Smooth muscle cell (in vitro differentiated cells): Measurements from ENCODE around the gene NRAP. TPM values are rescaled to one million over a fixed set of nuclear protein-coding genes. Genes with fewer than 3 reads are reported as not detected.

Experiments
- DNase-seq: peaks from one replicate; lab custom pipeline; 2025; ENCODE audit not compliant: unreplicated experiment; lab: John Stamatoyannopoulos, UW
- H2AFZ ChIP-seq: fragments of 200-600 bp; sonication (generic); 2 replicates; pipeline ENCODE4 v1.6.0; 2016; ENCODE audit warnings: antibody characterized with exemption, low read depth, mild to moderate bottlenecking
- H3F3A ChIP-seq: fragments of 200-600 bp; sonication (generic); 2 replicates; pipeline ENCODE4 v1.6.0; 2017; ENCODE audit warnings: antibody characterized with exemption, low read depth
- H3K27ac ChIP-seq: fragments of 200-600 bp; sonication (generic); 2 replicates; pipeline ENCODE4 v1.5.1; 2016; ENCODE audit warnings: low read depth, mild to moderate bottlenecking
- H3K27me3 ChIP-seq: fragments of 200-600 bp; sonication (generic); 2 replicates; pipeline ENCODE4 v1.6.1; 2016; ENCODE audit warnings: low read depth, mild to moderate bottlenecking
- H3K36me3 ChIP-seq: fragments of 200-600 bp; sonication (generic); 2 replicates; pipeline ENCODE4 v1.5.1; 2016; ENCODE audit warnings: low read depth
- H3K4me1 ChIP-seq: fragments of 200-600 bp; sonication (generic); 2 replicates; pipeline ENCODE4 v1.5.1; 2016; ENCODE audit warnings: low read depth
- H3K4me2 ChIP-seq: fragments of 200-600 bp; sonication (generic); 2 replicates; pipeline ENCODE4 v1.6.0; 2016; ENCODE audit warnings: mild to moderate bottlenecking
- H3K4me3 ChIP-seq: fragments of 200-600 bp; sonication (generic); 2 replicates; pipeline ENCODE4 v1.5.1; 2016; ENCODE audit warnings: mild to moderate bottlenecking
- H3K79me2 ChIP-seq: fragments of 200-600 bp; sonication (generic); 2 replicates; pipeline ENCODE4 v1.6.0; 2016; ENCODE audit warnings: low read depth, mild to moderate bottlenecking
- H3K9ac ChIP-seq: fragments of 200-600 bp; sonication (generic); 2 replicates; pipeline ENCODE4 v1.6.0; 2016; ENCODE audit warnings: low read depth
- H3K9me3 ChIP-seq: fragments of 200-600 bp; sonication (generic); replicated peaks from 2 replicates; pipeline ENCODE4 v1.5.1; 2016; ENCODE audit warnings: low read depth
- H4K20me1 ChIP-seq: fragments of 200-600 bp; sonication (generic); 2 replicates; pipeline ENCODE4 v1.6.0; 2016; ENCODE audit warnings: low read depth
- CTCF ChIP-seq: fragments of 200-600 bp; sonication (generic); IDR thresholded peaks from 2 replicates; pipeline ENCODE4 v1.5.1; 2017; ENCODE audit warnings: borderline replicate concordance, mild to moderate bottlenecking, antibody characterized with exemption; ENCODE audit not compliant: insufficient read depth, poor library complexity, severe bottlenecking
- WGBS: methylation state at CpG from one replicate; pipeline ENCODE4 v1.1.7; 2016; ENCODE audit warnings: low lambda C conversion rate; 5-methylcytosine and 5-hydroxymethylcytosine counted together
- polyA plus RNA-seq: library from polyadenylated mRNA; unstranded; fragments of >200 nt; fragmentation: Nextera tagmentation; extraction: Ambion mirVana; gene quantifications from 2 replicates; pipeline ENCODE4 v1.2.1, GENCODE V29; 2016
- total RNA-seq: library from RNA; depleted of rRNA; stranded (reverse); fragments of >200 nt; gene quantifications from 2 replicates; pipeline ENCODE4 v1.2.3, GENCODE V29; 2014

The NRAP gene
- total and polyA plus RNA-seq, 2 experiments from 2014 or later = not detected

GRCh38 chr10:113625461-113626186, 38.2 kb downstream of the NRAP start:
- TF ChIP-seq CTCF = no peak
- Histone ChIP-seq H3K36me3 (no peaks in the 10 kb centered on the region), H3K9me3 (no peaks in the 10 kb centered on the region), H3K4me3 (no peak overlapping the region), H4K20me1 (no peaks in the 10 kb centered on the region), H3F3A (no peaks in the 10 kb centered on the region), H3K27ac (no peak overlapping the region), H3K9ac (no peak overlapping the region), H3K4me1 (peaks cover 5% of the 10 kb centered on the region), H3K27me3 (peaks cover 50% of the 10 kb centered on the region), H2AFZ (no peak overlapping the region), H3K79me2 (no peaks in the 10 kb centered on the region), H3K4me2 (no peak overlapping the region)
- WGBS = 93% methylated on average over 10 of the region's 10 CpGs
- DNase-seq = no peak

- no peaks in the 10 kb centered on the region for H3K9me3 ChIP-seq
- H3K27me3 ChIP-seq = peaks cover 57% of the 10 kb centered on the region
- H4K20me1 ChIP-seq = no peaks in the 10 kb centered on the region
- no peak overlapping the region for H3K9ac ChIP-seq
- no peak overlapping the region for H3K4me2 ChIP-seq
- H3K36me3 ChIP-seq = no peaks in the 10 kb centered on the region
- TF ChIP-seq CTCF = no peak
- H3K4me1 ChIP-seq = peaks cover 4% of the 10 kb centered on the region
- no peaks in the 10 kb centered on the region for H3K79me2 ChIP-seq
- no peak for DNase-seq
- no peak overlapping the region for H3K4me3 ChIP-seq
- WGBS = 88% methylated on average over 4 of the region's 4 CpGs
- H3F3A ChIP-seq = no peaks in the 10 kb centered on the region
- H2AFZ ChIP-seq = no peak overlapping the region
- no peak overlapping the region for H3K27ac ChIP-seq
Measured at GRCh38 chr10:113622831-113623230, 41.0 kb downstream of the NRAP start.

- no peaks in the 10 kb centered on the region for H3F3A ChIP-seq
- no peak for TF ChIP-seq CTCF
- H3K79me2 ChIP-seq = no peaks in the 10 kb centered on the region
- no peak overlapping the region for H3K9ac ChIP-seq
- no peaks in the 10 kb centered on the region for H3K36me3 ChIP-seq
- no peaks in the 10 kb centered on the region for H4K20me1 ChIP-seq
- H3K9me3 ChIP-seq = no peaks in the 10 kb centered on the region
- peaks cover 67% of the 10 kb centered on the region for H3K27me3 ChIP-seq
- no peak overlapping the region for H2AFZ ChIP-seq
- WGBS = 83% methylated on average over 8 of the region's 8 CpGs
- DNase-seq = no peak
- no peak overlapping the region for H3K27ac ChIP-seq
- H3K4me2 ChIP-seq = no peak overlapping the region
- peaks cover 10% of the 10 kb centered on the region for H3K4me1 ChIP-seq
- no peak overlapping the region for H3K4me3 ChIP-seq
Measured at GRCh38 chr10:113621799-113622198, 42.0 kb downstream of the NRAP start.

GRCh38 chr10:113620936-113621335, 42.9 kb downstream of the NRAP start:
- Histone ChIP-seq H3K27me3 (peaks cover 68% of the 10 kb centered on the region), H4K20me1 (no peaks in the 10 kb centered on the region), H3K36me3 (no peaks in the 10 kb centered on the region), H3K4me1 (peaks cover 15% of the 10 kb centered on the region), H3K9ac (no peak overlapping the region), H3K9me3 (no peaks in the 10 kb centered on the region), H2AFZ (no peak overlapping the region), H3K4me2 (no peak overlapping the region), H3K4me3 (no peak overlapping the region), H3F3A (no peaks in the 10 kb centered on the region), H3K27ac (no peak overlapping the region), H3K79me2 (no peaks in the 10 kb centered on the region)
- no peak for DNase-seq
- WGBS = 94% methylated on average over 9 of the region's 9 CpGs
- TF ChIP-seq CTCF = no peak
